ENCODE results near the gene ZNF622. TPM values are rescaled to one million over a fixed set of nuclear protein-coding genes. Genes with fewer than 3 reads are reported as not detected.

ZNF622 gene
- total RNA-seq, 1 donor from 2014 or later, result 25.8 TPM

GRCh38 chr5:16505904-16506303 lies 40.3 kb upstream of the ZNF622 start:
- H3K36me3 Mint-ChIP-seq (ENCODE audit: low read depth, unreplicated experiment), result no peaks in the 10 kb centered on the region
- no peak overlapping the region for H3K4me3 Mint-ChIP-seq (ENCODE audit: unreplicated experiment)
- H3K27me3 Mint-ChIP-seq (ENCODE audit: unreplicated experiment), result no peaks in the 10 kb centered on the region
- TF ChIP-seq, protein P1, sequence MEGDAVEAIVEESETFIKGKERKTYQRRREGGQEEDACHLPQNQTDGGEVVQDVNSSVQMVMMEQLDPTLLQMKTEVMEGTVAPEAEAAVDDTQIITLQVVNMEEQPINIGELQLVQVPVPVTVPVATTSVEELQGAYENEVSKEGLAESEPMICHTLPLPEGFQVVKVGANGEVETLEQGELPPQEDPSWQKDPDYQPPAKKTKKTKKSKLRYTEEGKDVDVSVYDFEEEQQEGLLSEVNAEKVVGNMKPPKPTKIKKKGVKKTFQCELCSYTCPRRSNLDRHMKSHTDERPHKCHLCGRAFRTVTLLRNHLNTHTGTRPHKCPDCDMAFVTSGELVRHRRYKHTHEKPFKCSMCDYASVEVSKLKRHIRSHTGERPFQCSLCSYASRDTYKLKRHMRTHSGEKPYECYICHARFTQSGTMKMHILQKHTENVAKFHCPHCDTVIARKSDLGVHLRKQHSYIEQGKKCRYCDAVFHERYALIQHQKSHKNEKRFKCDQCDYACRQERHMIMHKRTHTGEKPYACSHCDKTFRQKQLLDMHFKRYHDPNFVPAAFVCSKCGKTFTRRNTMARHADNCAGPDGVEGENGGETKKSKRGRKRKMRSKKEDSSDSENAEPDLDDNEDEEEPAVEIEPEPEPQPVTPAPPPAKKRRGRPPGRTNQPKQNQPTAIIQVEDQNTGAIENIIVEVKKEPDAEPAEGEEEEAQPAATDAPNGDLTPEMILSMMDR (IDR thresholded peaks at IDR 0.05; ENCODE audit: unreplicated experiment), result no peak
- H3K4me1 Mint-ChIP-seq (ENCODE audit: unreplicated experiment), result no peaks in the 10 kb centered on the region
- no peaks in the 10 kb centered on the region for H3K9me3 Mint-ChIP-seq (ENCODE audit: unreplicated experiment)
- H3K27ac Mint-ChIP-seq (ENCODE audit: unreplicated experiment), result no peak overlapping the region
- no peak for DNase-seq (ENCODE audit: low spot score)

- no peak overlapping the region for H3K4me3 Mint-ChIP-seq (ENCODE audit: unreplicated experiment)
- H3K9me3 Mint-ChIP-seq (ENCODE audit: unreplicated experiment), result no peaks in the 10 kb centered on the region
- TF ChIP-seq, protein P1 (IDR thresholded peaks at IDR 0.05; ENCODE audit: unreplicated experiment), result no peak
- H3K36me3 Mint-ChIP-seq (ENCODE audit: low read depth, unreplicated experiment), result no peaks in the 10 kb centered on the region
- H3K27ac Mint-ChIP-seq (ENCODE audit: unreplicated experiment), result no peak overlapping the region
- DNase-seq (ENCODE audit: low spot score), result no peak
- H3K4me1 Mint-ChIP-seq (ENCODE audit: unreplicated experiment), result no peaks in the 10 kb centered on the region
- no peaks in the 10 kb centered on the region for H3K27me3 Mint-ChIP-seq (ENCODE audit: unreplicated experiment)
Measured at GRCh38 chr5:16505140-16505891, 39.7 kb upstream of the ZNF622 start.

- no peak for DNase-seq (ENCODE audit: low spot score)
- H3K4me3 Mint-ChIP-seq (ENCODE audit: unreplicated experiment), result no peak overlapping the region
- no peak overlapping the region for H3K27ac Mint-ChIP-seq (ENCODE audit: unreplicated experiment)
- TF ChIP-seq, protein P1 (IDR thresholded peaks at IDR 0.05; ENCODE audit: unreplicated experiment), result no peak
- H3K27me3 Mint-ChIP-seq (ENCODE audit: unreplicated experiment), result no peaks in the 10 kb centered on the region
- H3K9me3 Mint-ChIP-seq (ENCODE audit: unreplicated experiment), result no peaks in the 10 kb centered on the region
- no peaks in the 10 kb centered on the region for H3K36me3 Mint-ChIP-seq (ENCODE audit: low read depth, unreplicated experiment)
- H3K4me1 Mint-ChIP-seq (ENCODE audit: unreplicated experiment), result no peaks in the 10 kb centered on the region
Measured at GRCh38 chr5:16504571-16504970, 39.0 kb upstream of the ZNF622 start.

DNA sequence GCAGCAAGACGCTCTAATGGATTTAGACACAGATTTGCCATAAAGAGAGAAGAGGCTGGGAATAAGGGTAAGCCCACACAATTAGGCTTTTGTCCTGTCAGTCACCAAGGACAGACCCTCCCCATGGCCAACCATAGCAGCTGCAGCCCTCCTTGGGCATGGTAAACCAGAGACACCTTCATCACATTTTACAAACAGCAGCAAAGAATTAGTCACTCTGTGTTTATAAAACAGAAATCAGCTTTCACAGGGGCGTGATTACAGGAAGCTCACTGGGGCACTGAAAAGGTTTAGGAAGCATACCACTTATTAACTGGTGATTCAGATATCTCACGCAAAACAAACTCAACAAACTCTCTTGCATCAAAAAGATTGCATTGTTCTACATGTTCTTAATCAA lies 37.3 kb upstream of the ZNF622 start:
- Mint-ChIP-seq H3K4me1 (ENCODE audit: unreplicated experiment) (no peaks in the 10 kb centered on the region), H3K9me3 (ENCODE audit: unreplicated experiment) (no peaks in the 10 kb centered on the region), H3K27ac (ENCODE audit: unreplicated experiment) (no peak overlapping the region), H3K36me3 (ENCODE audit: low read depth, unreplicated experiment) (peaks cover 1% of the 10 kb centered on the region), H3K27me3 (ENCODE audit: unreplicated experiment) (no peaks in the 10 kb centered on the region), H3K4me3 (ENCODE audit: unreplicated experiment) (no peak overlapping the region)
- TF ChIP-seq, protein P1 (IDR thresholded peaks at IDR 0.05; ENCODE audit: unreplicated experiment), result no peak
- DNase-seq (ENCODE audit: low spot score), result no peak

DNA sequence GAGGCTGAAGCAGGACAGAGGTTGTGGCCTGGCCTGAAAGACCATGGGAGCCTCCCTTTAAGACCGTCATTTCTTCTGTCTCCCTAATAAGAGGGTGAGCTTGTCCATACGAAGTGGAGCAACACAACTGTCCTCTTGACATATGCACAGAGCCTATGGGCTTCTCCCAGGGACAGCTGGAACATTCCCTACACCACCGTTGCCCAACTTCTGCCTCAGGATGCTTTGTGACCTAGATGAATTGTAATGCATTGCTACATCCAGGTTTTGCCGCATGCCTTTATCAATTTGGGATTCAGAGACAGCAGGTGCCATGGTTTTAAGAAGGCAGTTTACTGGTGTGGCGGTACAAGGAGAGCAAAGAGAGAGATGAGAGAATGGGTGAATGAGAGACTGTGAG lies 34.4 kb upstream of the ZNF622 start:
- no peak overlapping the region for H3K27ac Mint-ChIP-seq (ENCODE audit: unreplicated experiment)
- no peaks in the 10 kb centered on the region for H3K4me1 Mint-ChIP-seq (ENCODE audit: unreplicated experiment)
- no peaks in the 10 kb centered on the region for H3K9me3 Mint-ChIP-seq (ENCODE audit: unreplicated experiment)
- peaks cover 5% of the 10 kb centered on the region for H3K36me3 Mint-ChIP-seq (ENCODE audit: low read depth, unreplicated experiment)
- no peak overlapping the region for H3K4me3 Mint-ChIP-seq (ENCODE audit: unreplicated experiment)
- DNase-seq (ENCODE audit: low spot score), result no peak
- no peaks in the 10 kb centered on the region for H3K27me3 Mint-ChIP-seq (ENCODE audit: unreplicated experiment)
- TF ChIP-seq, protein P1 (IDR thresholded peaks at IDR 0.05; ENCODE audit: unreplicated experiment), result no peak
